ENCODE measurements around the gene SNX22.

SNX22 gene

DNA sequence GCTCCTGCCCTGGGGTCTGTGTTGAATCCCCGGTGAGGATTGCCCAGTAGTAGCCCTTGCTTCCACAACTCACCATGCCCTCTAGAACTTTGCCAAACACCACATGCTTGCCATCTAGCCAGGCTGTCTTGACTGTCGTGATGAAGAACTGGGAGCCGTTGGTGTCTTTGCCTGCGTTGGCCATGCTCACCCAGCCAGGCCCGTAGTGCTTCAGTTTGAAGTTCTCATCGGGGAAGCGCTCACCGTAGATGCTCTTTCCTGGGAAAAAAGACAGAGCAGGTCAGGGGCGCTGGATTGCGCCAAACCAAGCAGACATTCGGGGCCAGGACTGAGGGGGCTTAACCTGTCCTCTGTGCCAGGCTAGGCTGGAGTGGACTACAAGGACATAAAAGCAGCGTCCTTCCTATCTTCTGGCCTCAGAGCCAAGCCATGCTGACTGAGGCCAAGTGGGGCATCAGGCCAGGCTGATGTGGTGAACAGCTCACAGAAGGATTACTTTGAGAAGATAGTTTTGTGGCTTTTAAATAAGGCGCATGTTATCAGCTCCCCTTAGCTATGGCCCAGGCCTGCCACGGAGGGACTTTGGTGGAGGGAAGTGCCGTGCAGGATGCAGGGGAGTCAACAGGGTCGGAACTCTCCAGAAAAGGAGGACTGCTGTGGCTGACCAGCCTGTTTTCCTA is 5.3 kb downstream of the SNX22 start:
- H3K4me1 Mint-ChIP-seq: peaks cover 40% of the 10 kb centered on the region

GRCh38 chr15:64157599-64158125 is 6.1 kb downstream of the SNX22 start:
- TF ChIP-seq, protein P1, sequence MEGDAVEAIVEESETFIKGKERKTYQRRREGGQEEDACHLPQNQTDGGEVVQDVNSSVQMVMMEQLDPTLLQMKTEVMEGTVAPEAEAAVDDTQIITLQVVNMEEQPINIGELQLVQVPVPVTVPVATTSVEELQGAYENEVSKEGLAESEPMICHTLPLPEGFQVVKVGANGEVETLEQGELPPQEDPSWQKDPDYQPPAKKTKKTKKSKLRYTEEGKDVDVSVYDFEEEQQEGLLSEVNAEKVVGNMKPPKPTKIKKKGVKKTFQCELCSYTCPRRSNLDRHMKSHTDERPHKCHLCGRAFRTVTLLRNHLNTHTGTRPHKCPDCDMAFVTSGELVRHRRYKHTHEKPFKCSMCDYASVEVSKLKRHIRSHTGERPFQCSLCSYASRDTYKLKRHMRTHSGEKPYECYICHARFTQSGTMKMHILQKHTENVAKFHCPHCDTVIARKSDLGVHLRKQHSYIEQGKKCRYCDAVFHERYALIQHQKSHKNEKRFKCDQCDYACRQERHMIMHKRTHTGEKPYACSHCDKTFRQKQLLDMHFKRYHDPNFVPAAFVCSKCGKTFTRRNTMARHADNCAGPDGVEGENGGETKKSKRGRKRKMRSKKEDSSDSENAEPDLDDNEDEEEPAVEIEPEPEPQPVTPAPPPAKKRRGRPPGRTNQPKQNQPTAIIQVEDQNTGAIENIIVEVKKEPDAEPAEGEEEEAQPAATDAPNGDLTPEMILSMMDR (IDR thresholded peaks at IDR 0.05; ENCODE audit: unreplicated experiment in 3 of 3): no peak
- H3K27me3 Mint-ChIP-seq (ENCODE audit: low read depth): peaks cover 13% of the 10 kb centered on the region

More for the DNA sequence above, 5.3 kb downstream of the SNX22 start:
- H3K36me3 Mint-ChIP-seq (ENCODE audit: low read depth): peaks cover 52% of the 10 kb centered on the region
- H3K27me3 Mint-ChIP-seq (ENCODE audit: low read depth): peaks cover 16% of the 10 kb centered on the region
- no peak overlapping the region for H3K27ac Mint-ChIP-seq
- peak overlapping the region in 2 of 3 experiments; percentile 10 to 39 for H3K4me3 Mint-ChIP-seq
- H3K9me3 Mint-ChIP-seq: no peaks in the 10 kb centered on the region
- TF ChIP-seq, protein P1 (IDR thresholded peaks at IDR 0.05; ENCODE audit: unreplicated experiment in 3 of 3): no peak

DNA sequence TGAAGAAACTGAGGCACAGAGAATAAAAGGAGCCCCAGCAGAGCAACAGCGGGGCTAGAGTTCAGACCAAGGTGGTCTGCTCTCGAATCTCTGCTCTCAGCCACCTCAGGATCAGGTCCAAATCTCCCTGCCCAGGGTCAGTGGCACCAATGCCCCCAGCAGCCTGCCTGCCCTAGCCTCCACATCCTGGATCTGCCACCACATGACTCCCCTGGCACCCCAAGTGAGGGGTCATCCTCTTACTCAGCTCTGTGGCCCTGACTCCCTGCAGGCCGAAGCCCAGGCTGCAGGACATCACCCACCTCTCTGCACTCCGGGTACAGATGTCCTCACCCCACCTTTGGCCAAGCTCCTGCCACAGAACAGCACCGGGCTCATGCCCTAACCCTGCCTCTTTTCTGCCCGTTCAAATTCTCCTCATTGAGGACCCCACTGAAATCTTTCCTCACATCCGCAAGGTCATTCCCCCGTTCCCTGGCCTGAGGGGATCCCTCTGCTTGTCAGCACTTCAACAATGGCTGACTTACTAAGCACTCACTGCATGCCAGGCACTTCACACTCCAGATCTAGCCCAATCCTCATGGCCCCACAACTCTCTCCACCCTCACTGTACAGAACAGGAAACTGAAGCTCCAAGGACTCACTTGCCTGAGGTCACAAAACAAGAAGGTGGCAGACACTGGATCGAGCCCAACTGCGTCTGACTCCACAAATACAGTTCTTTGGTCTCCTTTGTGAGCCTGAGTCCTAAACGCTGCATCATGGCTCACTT is 7.0 kb downstream of the SNX22 start:
- H3K27ac Mint-ChIP-seq: peak overlapping the region in 2 of 3 experiments; percentile 24
- no peaks in the 10 kb centered on the region for H3K9me3 Mint-ChIP-seq
- peaks cover 43% of the 10 kb centered on the region for H3K4me1 Mint-ChIP-seq

More at GRCh38 chr15:64157599-64158125, 6.1 kb downstream of the SNX22 start:
- peaks cover 46% of the 10 kb centered on the region for H3K4me1 Mint-ChIP-seq
- H3K9me3 Mint-ChIP-seq: no peaks in the 10 kb centered on the region
- H3K36me3 Mint-ChIP-seq (ENCODE audit: low read depth): peaks cover 56% of the 10 kb centered on the region
- peak overlapping the region in 1 of 3 experiments; percentile 24 for H3K27ac Mint-ChIP-seq
- H3K4me3 Mint-ChIP-seq: peak overlapping the region in 1 of 3 experiments; percentile 11

GRCh38 chr15:64161688-64162477 is 10.4 kb downstream of the SNX22 start:
- Mint-ChIP-seq H3K4me1 (peaks cover 49% of the 10 kb centered on the region), H3K36me3 (ENCODE audit: low read depth) (peaks cover 37% of the 10 kb centered on the region), H3K4me3 (peak overlapping the region; percentile 80 to 95 (median 88)), H3K27ac (peak overlapping the region; percentile 74 to 95 (median 86)), H3K9me3 (no peaks in the 10 kb centered on the region), H3K27me3 (ENCODE audit: low read depth) (no peaks in the 10 kb centered on the region)
- TF ChIP-seq, protein P1 (IDR thresholded peaks at IDR 0.05; ENCODE audit: unreplicated experiment in 3 of 3): no peak

More for the DNA sequence above, 7.0 kb downstream of the SNX22 start:
- H3K27me3 Mint-ChIP-seq (ENCODE audit: low read depth): peaks cover 4% of the 10 kb centered on the region
- TF ChIP-seq, protein P1 (IDR thresholded peaks at IDR 0.05; ENCODE audit: unreplicated experiment in 3 of 3): no peak
- H3K36me3 Mint-ChIP-seq (ENCODE audit: low read depth): peaks cover 56% of the 10 kb centered on the region
- H3K4me3 Mint-ChIP-seq: peak overlapping the region in 1 of 3 experiments; percentile 15

DNA sequence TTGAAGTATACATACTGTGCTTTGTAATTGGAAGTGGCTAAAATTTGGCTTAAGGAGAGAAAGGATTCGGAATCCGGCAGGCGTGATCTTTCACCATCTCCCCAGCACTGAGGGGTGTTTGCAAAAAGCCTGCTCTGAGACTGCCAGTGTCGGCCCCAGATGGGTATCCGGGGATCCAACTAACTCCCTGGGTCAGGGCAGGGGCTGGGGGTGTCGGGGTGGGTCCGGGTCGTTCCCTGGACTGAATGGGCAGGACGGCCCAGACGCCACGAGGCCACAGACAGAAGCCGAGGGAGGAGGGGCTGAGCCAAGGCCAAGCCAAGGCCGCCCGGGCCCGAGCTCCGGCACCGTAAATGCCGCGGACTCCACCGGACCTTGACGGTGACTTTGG is 10.9 kb downstream of the SNX22 start:
- Mint-ChIP-seq H3K4me1 (peaks cover 49% of the 10 kb centered on the region), H3K9me3 (no peaks in the 10 kb centered on the region), H3K27ac (peak overlapping the region; percentile 76 to 95 (median 86)), H3K4me3 (peak overlapping the region; percentile 80 to 95 (median 88)), H3K27me3 (ENCODE audit: low read depth) (no peaks in the 10 kb centered on the region), H3K36me3 (ENCODE audit: low read depth) (peaks cover 31% of the 10 kb centered on the region)
- TF ChIP-seq, protein P1 (IDR thresholded peaks at IDR 0.05; ENCODE audit: unreplicated experiment in 3 of 3): no peak

Measured in nephron (organoid).